Epithelial cell of proximal tubule (primary cell): Measurements from ENCODE around the gene LIMA1. TPM values are rescaled to one million over a fixed set of nuclear protein-coding genes. Genes with fewer than 3 reads are reported as not detected.
"Not testable (repeated sequence)": the region's sequence is repeated elsewhere in the genome, so short reads cannot be mapped to it uniquely, and the experiment has no call there.

Experiments
- DNase-seq: peaks from one replicate; pipeline ENCODE4 v3.0.0-alpha.2; 2011; ENCODE audit warnings: low read depth
- H3K4me3 ChIP-seq: 2 replicates; pipeline ENCODE4 v1.5.1; 2011; ENCODE audit warnings: low read depth, mild to moderate bottlenecking, low read length
- total RNA-seq: library from RNA; depleted of rRNA; stranded (reverse); fragments of >200 nt; gene quantifications from 2 replicates; pipeline ENCODE4 v1.2.3, GENCODE V29; 2015
- TF ChIP-seq, protein P1 (sequence below): conservative IDR thresholded peaks from 2 replicates; pipeline ENCODE4 v1.5.1; 2012; ENCODE audit warnings: low read depth, mild to moderate bottlenecking, low read length

Gene LIMA1
- total RNA-seq, 1 donor from 2014 or later: 67.7 TPM

- TF ChIP-seq, protein P1, sequence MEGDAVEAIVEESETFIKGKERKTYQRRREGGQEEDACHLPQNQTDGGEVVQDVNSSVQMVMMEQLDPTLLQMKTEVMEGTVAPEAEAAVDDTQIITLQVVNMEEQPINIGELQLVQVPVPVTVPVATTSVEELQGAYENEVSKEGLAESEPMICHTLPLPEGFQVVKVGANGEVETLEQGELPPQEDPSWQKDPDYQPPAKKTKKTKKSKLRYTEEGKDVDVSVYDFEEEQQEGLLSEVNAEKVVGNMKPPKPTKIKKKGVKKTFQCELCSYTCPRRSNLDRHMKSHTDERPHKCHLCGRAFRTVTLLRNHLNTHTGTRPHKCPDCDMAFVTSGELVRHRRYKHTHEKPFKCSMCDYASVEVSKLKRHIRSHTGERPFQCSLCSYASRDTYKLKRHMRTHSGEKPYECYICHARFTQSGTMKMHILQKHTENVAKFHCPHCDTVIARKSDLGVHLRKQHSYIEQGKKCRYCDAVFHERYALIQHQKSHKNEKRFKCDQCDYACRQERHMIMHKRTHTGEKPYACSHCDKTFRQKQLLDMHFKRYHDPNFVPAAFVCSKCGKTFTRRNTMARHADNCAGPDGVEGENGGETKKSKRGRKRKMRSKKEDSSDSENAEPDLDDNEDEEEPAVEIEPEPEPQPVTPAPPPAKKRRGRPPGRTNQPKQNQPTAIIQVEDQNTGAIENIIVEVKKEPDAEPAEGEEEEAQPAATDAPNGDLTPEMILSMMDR: peak; percentile 42
- no peak for DNase-seq
- no peak overlapping the region for H3K4me3 ChIP-seq
Observed at GRCh38 chr12:50317203-50317602, 33.9 kb upstream of the LIMA1 start.

- TF ChIP-seq, protein P1: no peak
- H3K4me3 ChIP-seq: no peak overlapping the region
- no peak for DNase-seq
Observed at GRCh38 chr12:50315803-50316202, 32.5 kb upstream of the LIMA1 start.

DNA sequence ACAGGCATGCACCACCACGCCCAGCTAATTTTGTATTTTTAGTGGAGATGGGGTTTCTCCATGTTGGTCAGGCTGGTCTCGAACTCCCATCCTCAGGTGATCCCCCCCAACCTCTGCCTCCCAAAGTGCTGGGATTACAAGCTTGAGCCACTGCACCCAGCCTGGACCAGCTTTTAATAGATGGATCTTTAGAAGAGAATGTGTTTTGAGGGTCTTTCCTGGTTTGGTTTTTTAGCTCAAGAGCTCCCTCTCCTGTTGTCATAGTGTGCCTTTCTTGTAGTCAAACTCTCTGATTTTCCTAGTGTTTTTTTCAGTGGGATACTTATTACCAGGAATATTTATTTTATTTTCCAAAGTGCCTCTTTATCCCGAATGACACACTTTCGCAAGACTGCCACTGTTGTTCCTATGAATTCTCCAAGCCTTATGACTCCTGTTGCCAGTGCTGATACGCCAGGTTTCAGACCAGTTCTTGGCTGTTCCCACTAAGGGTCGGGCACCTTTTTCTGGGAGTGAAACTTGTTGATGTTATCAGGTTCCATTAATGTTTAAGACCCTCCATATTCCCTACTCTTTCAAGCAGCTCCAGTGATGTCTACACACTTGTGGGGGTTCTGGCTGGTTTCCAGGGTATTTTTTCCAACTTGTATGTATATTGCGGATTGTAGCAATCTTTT lies 31.5 kb upstream of the LIMA1 start:
- DNase-seq: no peak
- H3K4me3 ChIP-seq: no peak overlapping the region
- TF ChIP-seq, protein P1: peak; percentile 73

- not testable (repeated sequence) for H3K4me3 ChIP-seq, DNase-seq
Observed at GRCh38 chr12:50313971-50314370, 30.7 kb upstream of the LIMA1 start.

- no peak for DNase-seq
- no peak overlapping the region for H3K4me3 ChIP-seq
- TF ChIP-seq, protein P1: no peak
Observed at GRCh38 chr12:50313256-50313931, 30.1 kb upstream of the LIMA1 start.

DNA sequence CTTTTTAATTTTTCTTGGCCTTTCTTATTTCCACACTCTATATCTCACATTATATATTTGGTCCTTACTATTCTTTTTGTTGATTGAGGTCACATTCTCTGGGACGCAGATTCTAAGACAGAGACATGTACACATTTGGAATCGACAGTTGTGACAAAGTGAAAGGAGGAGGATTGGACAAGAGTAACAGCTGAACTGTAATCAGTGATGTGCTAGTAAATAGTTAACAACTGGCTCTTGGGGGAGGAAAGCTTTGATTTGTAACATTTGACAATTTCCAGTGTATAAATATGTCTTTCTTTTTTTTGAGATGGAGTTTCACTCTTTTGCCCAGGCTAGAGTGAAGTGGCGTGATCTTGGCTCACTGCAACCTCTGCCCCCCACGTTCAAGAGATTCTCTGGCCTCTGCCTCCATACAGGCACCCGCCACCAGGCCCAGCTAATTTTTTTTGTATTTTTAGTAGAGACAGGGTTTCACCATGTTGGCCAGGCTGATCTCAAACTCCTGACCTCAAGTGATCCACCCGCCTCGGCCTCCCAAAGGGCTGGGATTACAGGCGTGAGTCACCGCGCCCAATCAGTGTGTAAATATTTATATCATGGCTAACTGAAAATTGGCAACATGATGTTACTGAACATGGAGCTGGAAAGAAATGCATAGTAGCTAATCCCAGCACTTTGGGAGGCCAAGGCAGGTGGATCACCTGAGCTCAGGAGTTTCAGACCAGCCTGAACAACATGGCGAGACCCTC lies 28.7 kb upstream of the LIMA1 start:
- DNase-seq, H3K4me3 ChIP-seq: not testable (repeated sequence)

DNA sequence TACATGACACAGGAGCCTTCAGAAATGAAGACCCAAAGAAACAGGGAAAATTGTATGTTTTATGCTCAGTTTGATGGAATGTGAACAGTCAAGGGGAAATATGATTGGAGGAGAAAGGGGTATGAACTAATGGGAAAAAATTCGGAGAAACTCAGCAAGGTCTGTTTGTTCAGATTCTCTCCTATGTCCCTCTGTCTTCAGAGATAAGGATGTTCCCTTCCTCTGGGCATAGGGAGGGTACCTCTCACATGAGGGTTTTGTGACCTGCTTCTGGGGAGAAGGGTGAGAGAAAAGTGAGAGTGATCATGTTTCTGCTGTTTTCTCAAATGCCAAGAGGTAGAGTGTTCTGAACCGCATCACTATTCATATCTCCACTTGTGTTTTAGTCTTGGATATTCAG lies 26.6 kb upstream of the LIMA1 start:
- TF ChIP-seq, protein P1: no peak
- no peak overlapping the region for H3K4me3 ChIP-seq
- no peak for DNase-seq

GRCh38 chr12:50302686-50303085 lies 19.4 kb upstream of the LIMA1 start:
- TF ChIP-seq, protein P1: no peak
- DNase-seq: no peak
- H3K4me3 ChIP-seq: no peak overlapping the region
